Measurements from ENCODE around the gene TMEM183A.
"Not testable (repeated sequence)": the region's sequence is repeated elsewhere in the genome, so short reads cannot be mapped to it uniquely, and the experiment has no call there.

The TMEM183A gene

GRCh38 chr1:202987922-202988583 is 19.1 kb upstream of the TMEM183A start:
- no peak for DNase-seq

DNA sequence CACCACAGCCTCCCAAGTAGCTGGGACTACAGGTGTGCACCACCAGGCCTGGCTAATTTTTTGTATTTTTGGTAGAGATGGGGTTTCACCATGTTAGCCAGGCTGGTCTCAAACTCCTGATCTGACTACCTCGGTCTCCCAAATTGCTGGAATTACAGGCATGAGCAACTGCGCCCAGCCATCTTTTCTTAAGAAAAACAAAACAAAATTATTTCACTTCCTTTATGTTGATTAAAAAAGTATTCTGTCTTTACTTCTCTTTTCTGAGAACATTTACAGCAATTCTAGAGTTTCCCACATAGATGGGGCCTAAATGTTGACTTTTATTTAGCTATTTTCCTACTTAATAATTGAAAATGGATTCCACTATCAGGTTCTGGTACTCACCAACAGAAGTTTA is 17.3 kb upstream of the TMEM183A start:
- no peak for DNase-seq

DNA sequence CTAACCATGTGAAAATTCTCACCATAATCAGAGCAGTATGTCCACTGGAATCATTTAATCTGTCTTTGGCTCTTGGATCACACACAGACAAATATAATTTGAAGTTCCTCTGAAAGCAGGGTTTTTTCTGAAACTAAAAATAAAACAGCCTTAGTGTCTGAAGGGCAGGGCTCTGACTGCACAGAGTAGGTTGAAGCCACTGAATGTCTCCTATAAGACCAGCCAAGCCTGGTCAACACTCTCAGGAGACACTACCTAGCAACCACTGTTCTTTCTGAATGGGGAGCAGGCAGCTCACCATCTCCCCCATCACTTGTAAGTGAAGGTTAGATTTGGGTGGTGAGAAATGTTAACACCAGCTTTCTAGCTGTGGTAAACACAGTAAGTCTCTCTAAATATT is 16.1 kb upstream of the TMEM183A start:
- DNase-seq, result no peak

DNA sequence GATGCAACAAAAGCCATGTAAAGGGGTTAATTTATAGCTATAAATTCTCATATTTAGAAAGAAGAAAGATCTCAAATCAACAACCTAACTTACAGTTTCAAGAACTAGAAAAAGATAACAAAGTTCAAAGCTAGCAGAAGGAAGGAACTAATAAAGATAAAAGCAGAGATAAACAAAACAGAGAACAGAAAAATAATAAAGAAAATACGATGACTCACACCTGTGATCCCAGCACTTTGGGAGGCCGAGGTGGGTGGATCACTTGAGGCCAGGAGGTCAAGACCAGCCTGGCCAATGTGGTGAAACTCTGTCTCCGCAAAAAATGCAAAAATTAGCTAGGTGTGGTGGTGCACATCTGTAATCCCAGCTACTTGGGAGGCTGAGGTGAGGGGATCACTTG is 12.4 kb upstream of the TMEM183A start:
- DNase-seq, result no peak

DNA sequence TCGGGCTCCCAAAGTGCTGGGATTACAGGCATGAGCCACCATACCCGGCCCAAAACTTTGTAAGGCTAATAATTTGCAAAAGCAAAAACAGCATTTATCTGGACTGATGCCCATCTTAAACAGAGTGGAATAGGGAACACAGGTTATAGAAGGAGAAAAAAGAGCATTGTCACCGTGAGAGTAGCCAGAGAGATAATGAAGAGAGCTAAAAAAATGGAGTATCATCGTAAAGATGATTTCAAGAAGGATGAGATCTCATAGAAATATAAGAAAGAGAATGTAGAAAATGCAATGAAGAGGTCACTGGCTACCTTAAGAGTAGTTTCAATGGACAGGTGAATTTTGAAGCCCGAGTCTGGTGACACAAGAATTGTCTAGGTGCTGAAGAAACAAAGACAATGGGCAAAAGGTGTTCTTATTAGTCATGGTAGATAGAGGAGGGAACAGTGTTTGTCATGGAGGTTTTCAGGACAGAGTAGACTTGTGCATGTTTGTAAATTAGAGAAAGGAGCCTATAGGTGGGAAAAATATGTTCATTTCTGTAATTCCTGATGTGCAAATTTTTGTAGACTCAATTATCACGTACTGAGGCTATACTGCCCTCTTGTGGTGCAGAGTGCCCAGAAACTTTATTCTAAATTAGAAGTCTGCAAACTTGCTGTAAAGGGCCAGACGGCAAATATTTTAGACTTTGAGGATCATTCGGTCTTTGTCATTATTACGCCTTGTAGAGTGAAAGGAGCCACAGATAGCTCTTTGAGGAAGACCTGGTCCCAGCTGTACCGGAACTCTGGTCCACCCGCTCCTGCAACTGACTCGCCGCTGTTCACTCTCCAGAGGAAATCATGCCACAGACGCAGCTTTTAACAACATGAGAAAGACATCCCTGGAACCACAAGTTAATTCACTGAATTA is 8.1 kb upstream of the TMEM183A start:
- peak; percentile 75 for DNase-seq

DNA sequence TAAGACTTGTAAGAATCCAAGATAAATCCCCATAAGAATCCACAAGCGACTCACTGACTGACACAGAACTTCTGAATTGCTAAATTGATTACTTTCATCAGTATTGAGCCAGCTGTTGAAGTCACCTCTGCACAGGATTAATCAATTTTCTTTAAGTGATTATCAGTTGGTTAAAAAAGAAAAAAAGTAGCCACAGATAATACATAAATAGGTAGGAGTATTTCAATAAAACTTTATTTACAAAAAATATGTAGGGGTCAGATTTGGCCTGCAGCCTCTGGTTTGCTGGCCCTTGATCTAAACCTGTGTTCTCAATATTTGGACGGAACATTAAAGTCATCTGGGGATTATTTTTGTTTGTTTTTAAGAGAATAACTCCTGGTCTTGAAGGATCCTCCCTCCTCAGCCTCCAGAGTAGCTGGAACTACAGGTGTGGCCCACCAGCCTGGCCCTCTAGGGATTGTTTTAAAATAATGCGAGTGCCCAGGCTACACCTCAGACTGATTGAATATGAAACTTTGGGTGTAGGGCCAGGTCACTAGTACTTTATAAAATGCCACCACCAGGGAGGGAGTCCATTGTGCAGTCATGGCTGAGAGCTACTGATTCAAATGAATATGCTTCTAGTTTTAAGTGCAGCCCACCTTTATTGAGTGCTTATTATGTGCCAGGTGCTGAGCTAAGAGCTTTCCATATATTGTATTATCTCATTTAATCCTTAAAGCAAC is 6.8 kb upstream of the TMEM183A start:
- no peak for DNase-seq

GRCh38 chr1:203001986-203002385 is 5.2 kb upstream of the TMEM183A start:
- no peak for DNase-seq

DNA sequence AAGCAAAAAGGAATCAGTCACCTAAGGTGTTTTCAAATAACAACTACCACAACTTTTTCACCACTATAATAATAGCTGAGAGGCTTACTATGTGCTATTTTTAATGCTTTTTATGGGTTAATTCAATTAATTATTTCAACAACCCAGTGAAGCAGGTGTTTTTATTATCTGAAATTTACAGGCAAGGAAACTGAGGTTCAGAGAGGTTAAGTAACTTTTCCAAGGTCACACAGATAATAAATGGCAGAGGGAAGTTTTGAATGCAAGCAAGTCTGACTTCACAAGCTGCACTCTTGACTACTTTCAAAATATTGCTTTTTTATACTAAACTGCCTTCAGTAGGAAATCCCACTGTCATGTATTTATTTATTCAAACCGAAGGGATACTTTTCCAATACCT is 4.2 kb upstream of the TMEM183A start:
- DNase-seq, result no peak

- DNase-seq, result not testable (repeated sequence)
Observed at GRCh38 chr1:203005395-203006142, 1.6 kb upstream of the TMEM183A start.

- no peak for DNase-seq
Observed at GRCh38 chr1:203009185-203009584, 2.0 kb downstream of the TMEM183A start.

DNA sequence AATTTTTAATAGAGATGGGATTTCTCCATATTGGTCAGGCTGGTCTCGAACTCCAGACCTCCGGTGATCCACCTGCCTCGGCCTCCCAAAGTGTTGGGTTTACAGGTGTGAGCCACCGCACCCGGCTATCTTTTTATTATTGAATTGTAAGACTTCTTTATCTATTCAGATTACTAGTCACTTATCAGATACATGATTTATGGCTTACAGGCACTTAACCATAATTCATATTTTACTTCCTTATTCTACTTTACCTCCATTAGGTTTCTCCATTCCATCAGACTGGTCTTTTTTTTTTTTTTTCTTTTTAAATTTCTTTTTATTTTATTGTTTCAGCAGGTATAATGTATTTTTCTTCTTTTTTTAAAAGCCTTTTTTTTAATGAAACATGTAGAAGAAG is 4.4 kb downstream of the TMEM183A start:
- DNase-seq, result no peak

- no peak for DNase-seq
Observed at GRCh38 chr1:203017061-203017460, 9.9 kb downstream of the TMEM183A start.

GRCh38 chr1:203017692-203018091 is 10.5 kb downstream of the TMEM183A start:
- no peak for DNase-seq

DNA sequence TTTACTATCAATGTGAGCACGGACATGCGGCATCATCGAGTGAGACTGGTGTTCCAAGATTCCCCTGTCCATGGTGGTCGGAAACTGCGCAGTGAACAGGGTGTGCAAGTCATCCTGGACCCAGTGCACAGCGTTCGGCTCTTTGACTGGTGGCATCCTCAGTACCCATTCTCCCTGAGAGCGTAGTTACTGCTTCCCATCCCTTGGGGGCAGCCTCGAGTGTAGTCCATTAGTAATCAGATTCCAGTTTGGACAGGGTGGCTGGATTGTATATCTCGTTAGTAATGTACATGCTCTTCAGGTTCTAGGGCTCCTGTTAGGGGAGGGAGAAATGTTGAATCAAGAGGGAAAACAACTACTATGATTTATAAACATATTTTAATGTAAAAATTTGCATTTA is 15.7 kb downstream of the TMEM183A start:
- not testable (repeated sequence) for DNase-seq

- DNase-seq, result no peak
Observed at GRCh38 chr1:203025686-203026030, 18.5 kb downstream of the TMEM183A start.

DNA sequence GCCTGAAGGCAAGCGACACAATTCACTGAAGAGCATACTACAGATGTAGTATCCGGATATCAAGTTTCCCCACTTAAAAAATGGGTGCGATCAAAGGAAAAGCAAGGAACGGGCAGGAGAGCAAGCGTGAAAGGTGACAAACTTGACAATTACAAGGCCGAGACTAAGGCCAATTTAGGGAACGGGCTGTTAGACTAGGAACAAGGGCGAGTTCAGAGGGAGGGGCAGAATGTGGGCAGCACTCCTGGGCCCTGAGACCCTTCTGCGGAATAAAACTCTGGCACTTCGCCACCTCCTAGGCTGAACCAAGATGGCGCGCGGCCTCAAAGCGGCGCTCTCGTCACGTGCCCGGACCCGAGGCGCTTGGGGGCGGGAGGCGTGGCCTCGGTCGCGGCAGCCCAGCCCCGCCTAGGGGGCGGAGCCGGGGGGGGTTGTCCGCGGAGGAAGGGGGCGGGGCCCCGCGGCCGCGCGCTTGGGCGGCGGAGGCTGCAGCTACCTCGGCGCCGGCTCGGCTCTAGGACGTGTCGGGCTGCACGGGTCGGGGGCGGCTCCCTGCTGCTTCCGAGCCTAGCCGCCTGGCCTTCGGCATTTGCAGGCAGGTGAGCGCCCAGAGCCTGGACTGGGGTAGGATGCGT is 19.0 kb downstream of the TMEM183A start, which contains the start of gene PPFIA4:
Gene PPFIA4, plus strand, starts transcription at position 461 of the 635 bp plus-strand sequence. CDS start 12,518 bp downstream, outside the sequence.
- DNase-seq, result peak; percentile 87

DNA sequence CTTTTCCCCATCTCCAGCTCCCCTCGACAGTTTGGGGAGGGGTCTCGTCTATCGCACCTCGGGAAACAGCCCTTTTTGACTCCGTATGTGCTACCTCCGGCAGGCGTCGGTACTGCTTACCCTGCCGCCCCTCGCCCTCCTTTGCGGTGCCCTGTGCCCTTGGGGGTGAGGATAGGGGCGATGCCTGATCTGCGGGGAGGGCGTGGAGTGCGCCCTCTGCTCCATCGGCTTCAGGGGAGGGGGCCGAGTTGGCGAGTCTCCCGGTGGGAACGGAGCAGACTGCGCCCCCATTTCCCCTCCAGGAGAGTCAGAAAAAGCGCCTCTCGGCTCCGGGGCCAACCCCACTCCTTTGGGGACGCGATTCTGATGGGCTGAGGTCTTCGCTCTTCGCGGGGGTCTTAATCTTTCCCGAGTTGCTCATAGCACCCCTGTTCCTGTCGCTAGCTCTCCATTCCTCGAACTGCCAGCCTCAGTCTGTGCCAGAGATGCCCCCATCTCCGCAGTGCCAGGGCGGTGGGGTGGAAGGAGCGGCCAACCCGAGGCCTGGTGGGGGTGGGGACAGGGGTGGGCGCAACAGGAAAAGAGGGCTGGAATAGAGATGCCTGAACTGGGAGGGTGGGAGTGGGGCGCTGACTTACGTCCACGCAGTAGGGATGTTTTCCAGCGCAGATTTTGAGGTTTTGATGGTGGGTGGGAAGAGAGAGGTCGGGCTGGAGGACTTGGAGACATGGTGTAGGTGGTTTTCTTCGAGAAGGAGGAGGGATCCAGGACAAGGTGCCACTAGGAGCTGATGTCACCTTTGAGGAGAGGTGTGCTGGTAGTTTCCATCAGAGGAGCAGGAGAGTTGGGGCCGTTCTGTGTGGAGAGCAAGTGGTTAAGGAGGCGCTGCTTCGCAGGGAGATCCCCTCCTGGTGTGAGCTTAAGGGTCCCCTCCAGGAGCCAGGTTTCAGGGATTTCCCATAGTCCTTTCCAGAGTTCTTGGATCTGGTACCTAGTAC is 19.8 kb downstream of the TMEM183A start:
- no peak for DNase-seq

- DNase-seq, result no peak
Observed at GRCh38 chr1:203028067-203028783, 21.1 kb downstream of the TMEM183A start.

DNA sequence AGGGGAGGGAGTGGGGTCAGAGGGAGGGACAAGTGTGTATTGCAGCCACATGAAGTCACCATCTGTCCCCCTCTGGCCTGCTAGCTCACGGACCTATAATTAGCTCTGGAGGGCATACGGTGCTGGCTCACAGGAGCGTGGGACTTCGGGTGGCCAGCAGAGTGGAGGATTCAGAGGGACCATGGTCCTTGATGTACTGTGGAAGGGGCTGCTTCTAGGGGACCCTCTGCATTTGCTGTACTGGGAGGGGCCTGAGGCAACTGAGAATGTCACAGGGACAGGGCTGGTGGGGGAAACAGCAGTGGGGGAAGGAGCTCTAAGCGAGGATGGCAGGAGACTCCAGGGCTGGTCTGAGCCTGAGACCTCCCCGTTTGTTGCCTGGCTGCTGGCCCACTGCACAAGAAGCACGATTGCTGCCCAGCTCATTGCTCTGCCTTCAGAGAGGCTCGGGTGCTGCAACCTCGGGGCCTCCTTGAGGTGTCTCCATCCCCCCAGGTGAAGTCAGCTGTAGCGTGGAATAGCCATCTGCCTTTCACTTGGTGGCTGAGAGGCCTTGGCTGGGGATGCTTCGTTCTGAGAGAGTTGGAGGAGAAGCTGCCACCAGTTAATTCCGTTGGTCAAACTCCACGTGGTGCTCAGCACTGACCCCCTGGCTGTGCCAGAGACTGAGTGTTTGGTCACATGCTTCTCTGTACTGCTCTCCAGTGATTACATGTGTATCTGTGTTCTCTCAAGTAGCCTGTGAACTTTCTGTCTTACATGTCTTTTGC is 21.8 kb downstream of the TMEM183A start:
- DNase-seq, result no peak
